HepG2 (cell line): ENCODE results near the gene FCN3. TPM values are rescaled to one million over a fixed set of nuclear protein-coding genes. Genes with fewer than 3 reads are reported as not detected.

ENCODE experiments used
- ADNP ChIP-seq: sonication (generic); formaldehyde crosslinking; IDR thresholded peaks from 2 replicates; pipeline ENCODE4 v1.4.0; 2020; ENCODE audit warnings: missing genetic modification reagents
- DDIT3 ChIP-seq: sonication (generic); formaldehyde crosslinking; IDR thresholded peaks from 2 replicates; pipeline ENCODE4 v1.4.0; 2020; ENCODE audit warnings: mild to moderate bottlenecking, missing genetic modification reagents
- E2F2 ChIP-seq: sonication (generic); formaldehyde crosslinking; IDR thresholded peaks from 2 replicates; pipeline ENCODE4 v1.4.0; 2020; ENCODE audit warnings: missing genetic modification reagents, borderline replicate concordance
- FUBP1 ChIP-seq: sonication (generic); formaldehyde crosslinking; IDR thresholded peaks from 2 replicates; pipeline ENCODE4 v1.5.1; 2020; ENCODE audit warnings: missing genetic modification reagents, mild to moderate bottlenecking, borderline replicate concordance
- HNRNPK ChIP-seq: fragments of 200-400 bp; formaldehyde crosslinking; IDR thresholded peaks from 2 replicates; pipeline ENCODE4 v1.6.1; 2018; ENCODE audit warnings: low read length, low read depth, moderate library complexity, mild to moderate bottlenecking; ENCODE audit not compliant: poor library complexity, severe bottlenecking
- HOMEZ ChIP-seq: IDR thresholded peaks from 2 replicates; pipeline ENCODE4 v1.6.1; 2016; ENCODE audit warnings: low read depth
- NR3C1 ChIP-seq: sonication (generic); formaldehyde crosslinking; IDR thresholded peaks from 2 replicates; pipeline ENCODE4 v1.4.0; 2020; ENCODE audit warnings: missing genetic modification reagents
- PHF21A ChIP-seq: sonication (generic); formaldehyde crosslinking; IDR thresholded peaks from 2 replicates; pipeline ENCODE4 v1.5.0; 2020; ENCODE audit warnings: mild to moderate bottlenecking, missing genetic modification reagents
- REPIN1 ChIP-seq: sonication (generic); formaldehyde crosslinking; IDR thresholded peaks from 2 replicates; pipeline ENCODE4 v1.8.0; 2022; ENCODE audit warnings: missing genetic modification reagents, low read depth, mild to moderate bottlenecking, borderline replicate concordance
- SMARCE1 ChIP-seq: fragments of 450-650 bp; IDR thresholded peaks from 2 replicates; pipeline ENCODE4 v1.6.1; 2017; ENCODE audit warnings: borderline replicate concordance
- ZNF563 ChIP-seq: sonication (generic); formaldehyde crosslinking; IDR thresholded peaks from 2 replicates; pipeline ENCODE4 v1.8.0; 2022; ENCODE audit warnings: mild to moderate bottlenecking, moderate library complexity, missing genetic modification reagents
- ZNF615 ChIP-seq: sonication (generic); formaldehyde crosslinking; IDR thresholded peaks from 2 replicates; pipeline ENCODE4 v1.5.0; 2020; ENCODE audit warnings: mild to moderate bottlenecking, missing genetic modification reagents, borderline replicate concordance
- ZNF646 ChIP-seq: sonication (generic); formaldehyde crosslinking; IDR thresholded peaks from 2 replicates; pipeline ENCODE4 v1.9.0; 2021; ENCODE audit warnings: mild to moderate bottlenecking, missing genetic modification reagents
- ZNF800 ChIP-seq: sonication (generic); formaldehyde crosslinking; IDR thresholded peaks from 2 replicates; pipeline ENCODE4 v1.4.0; 2020; ENCODE audit warnings: missing genetic modification reagents
- polyA plus RNA-seq, 8 experiments: library from polyadenylated mRNA; depleted of rRNA in 3 of 8; stranded (reverse) in 7 of 8; unstranded in 1 of 8; fragments of >200 nt; fragmentation: Illumina TruSeq in 4 of 8; extraction: Trizol in 4 of 8; gene quantifications; 2 replicates each; pipeline versions ENCODE4 v1.2.1 to v1.2.3, GENCODE V29; 2011 to 2016; ENCODE audit warnings: low read depth in 4 of 8, missing spikeins in 1 of 8, mixed read lengths in 1 of 8; ENCODE audit not compliant: insufficient read depth in 1 of 8
- total RNA-seq, 5 experiments: library from RNA; depleted of rRNA; stranded (reverse); fragments of >200 nt; fragmentation: Illumina TruSeq; extraction: Trizol; gene quantifications; 2 replicates each; pipeline ENCODE4 v1.2.3, GENCODE V29; 2016; ENCODE audit warnings: low read depth in 1 of 5

FCN3 gene
- total and polyA plus RNA-seq, 2 of the 13 experiments (the other 11 are each of a cell fraction or from before 2014, with no cell fraction given): not detected

GRCh38 chr1:27321813-27322568 lies 52.6 kb downstream of the FCN3 start, which contains the start of gene TMEM222 (continued):
- TF ChIP-seq E2F2: 0 out of 2 replicates have a peak, but pooled peaks have one; percentile 21
- no peak for TF ChIP-seq ADNP (CRISPR knock-in tag)
- TF ChIP-seq HOMEZ (CRISPR knock-in tag): peak; percentile 53; the same call in 1 of the 2 replicates
- peak; percentile 61 for TF ChIP-seq HNRNPK
- peak; percentile 81; the same call in 1 of the 2 replicates for TF ChIP-seq PHF21A
- peak; percentile 91 for TF ChIP-seq ZNF563 (CRISPR knock-in tag)
- TF ChIP-seq REPIN1: peak; percentile 82
- no peak for TF ChIP-seq SMARCE1
- TF ChIP-seq ZNF800: no peak
- no peak for TF ChIP-seq DDIT3
- no peak for TF ChIP-seq ZNF646
- no peak for TF ChIP-seq NR3C1 (CRISPR knock-in tag)
- no peak for TF ChIP-seq FUBP1
- TF ChIP-seq ZNF615 (CRISPR knock-in tag): 0 out of 2 replicates have a peak, but pooled peaks have one; percentile 65
